AG08396 (cell line): ENCODE results near the gene PAGE4.
A peak's percentile ranks its signal among the peaks of the same experiment; 100 is the strongest.

Experiments used
- DNase-seq: peaks from one replicate; pipeline ENCODE4 v3.0.0; 2012; ENCODE audit warnings: low spot score, mixed read lengths

The PAGE4 gene

GRCh38 chrX:49876750-49877149 is 47.6 kb downstream of the PAGE4 start:
- peak; percentile 35 for DNase-seq

- no peak for DNase-seq
These were observed 48.4 kb downstream of the PAGE4 start for GRCh38 chrX:49877397-49878101.

- no peak for DNase-seq
These were observed 49.2 kb downstream of the PAGE4 start for GRCh38 chrX:49878128-49878833.

- DNase-seq = peak; percentile 77
These were observed 49.9 kb downstream of the PAGE4 start, which contains the start of gene USP27X for GRCh38 chrX:49878834-49879655. Gene USP27X (plus strand): TSS chrX:49879484. CDS start chrX:49880308, 824 bp downstream.

- DNase-seq = no peak
These were observed 50.7 kb downstream of the PAGE4 start for GRCh38 chrX:49879656-49880277.

- DNase-seq = no peak
These were observed 51.6 kb downstream of the PAGE4 start for GRCh38 chrX:49880668-49881067.
